Lower leg skin (tissue), 4 donors: ENCODE data around the gene ZBTB12. TPM values are rescaled to one million over a fixed set of nuclear protein-coding genes. Genes with fewer than 3 reads are reported as not detected.
A peak's percentile ranks its signal among the peaks of the same experiment; 100 is the strongest.
"Not testable (repeated sequence)": the region's sequence is repeated elsewhere in the genome, so short reads cannot be mapped to it uniquely, and the experiment has no call there.

Source experiments
- DNase-seq, 2 donors: peaks; one replicate each; pipeline ENCODE4 v3.0.0-alpha.2; 2019; ENCODE audit warnings: low spot score in 2 of 2
- H3K4me3 ChIP-seq: fragments of 200-600 bp; sonication (generic); 2 replicates; pipeline ENCODE4 v1.5.1; 2017; ENCODE audit warnings: mild to moderate bottlenecking, low read depth; ENCODE audit not compliant: poor library complexity, severe bottlenecking
- CTCF ChIP-seq, 3 donors: fragments of 450-650 bp; IDR thresholded peaks; one replicate each; pipeline ENCODE4 v1.5.1; 2016; ENCODE audit warnings: antibody characterized with exemption in 3 of 3, mild to moderate bottlenecking in 3 of 3, moderate library complexity in 2 of 3
- POLR2A ChIP-seq, 2 donors: fragments of 450-650 bp; IDR thresholded peaks; one replicate each; pipeline ENCODE4 v1.6.1; 2016 to 2017; ENCODE audit warnings: antibody characterized with exemption in 2 of 2, mild to moderate bottlenecking in 1 of 2, moderate library complexity in 1 of 2
- WGBS, 2 donors: methylation state at CpG; one replicate each; pipeline ENCODE4 v1.1.5; 2018; 5-methylcytosine and 5-hydroxymethylcytosine counted together
- intact Hi-C: fragments of 100-400 bp; cut with DNase I; formaldehyde crosslinking; loops from one replicate; pipeline ENCODE4 v1.15.0; 2023; ENCODE audit warnings: low total_unique reads
- total RNA-seq, 4 donors: library from RNA; depleted of rRNA; stranded (reverse); fragments of >200 nt; gene quantifications; one replicate each; pipeline ENCODE4 v1.1.0, GENCODE V29; 2016

ZBTB12 gene
- total RNA-seq, 4 donors from 2014 or later = 0.25 to 1.6 (median 0.77) TPM

- no peak overlapping the region for H3K4me3 ChIP-seq
- WGBS, 2 donors = 55 to 63% methylated on average over 4 of the region's 4 CpGs
- DNase-seq = no peak
- intact Hi-C loops = no loop called here
- no peak for TF ChIP-seq POLR2A (IDR thresholded peaks at IDR 0.05)
- no peak for TF ChIP-seq CTCF (IDR thresholded peaks at IDR 0.05)
Measured at GRCh38 chr6:31874084-31874670, 27.7 kb downstream of the ZBTB12 start.

DNA sequence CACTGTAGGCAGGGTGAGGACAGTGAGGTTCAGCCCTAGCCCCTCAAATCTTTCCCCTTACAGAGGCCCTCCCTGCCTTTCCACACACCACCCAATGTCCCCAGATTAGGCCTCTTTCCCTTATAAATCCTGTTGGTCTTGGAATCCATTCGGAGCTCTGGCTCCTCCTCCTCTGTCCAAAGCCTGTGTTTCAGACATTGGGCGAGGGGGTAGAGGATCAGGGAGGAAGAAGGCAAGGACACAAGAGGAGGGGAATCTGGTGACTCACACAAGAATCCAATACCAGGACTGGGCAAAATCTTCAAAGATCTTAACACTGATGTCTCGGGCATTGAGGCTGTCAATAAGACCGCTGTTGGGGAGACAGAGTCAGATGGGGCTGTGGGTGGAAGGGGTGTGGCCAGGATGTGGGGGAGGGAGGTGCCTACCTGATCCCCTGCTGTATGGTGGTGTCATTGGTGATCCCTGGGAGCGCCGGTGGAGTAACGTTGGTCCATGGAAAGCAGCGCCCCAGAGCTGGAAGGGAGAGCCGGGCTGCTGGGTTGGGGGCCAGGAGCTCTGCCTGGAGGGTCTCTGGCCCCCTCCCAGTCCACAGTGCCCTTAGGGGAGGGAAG is 30.7 kb downstream of the ZBTB12 start:
- no peak for DNase-seq
- intact Hi-C loops = no loop called here
- TF ChIP-seq POLR2A (IDR thresholded peaks at IDR 0.05) (no peak), CTCF (IDR thresholded peaks at IDR 0.05) (no peak)
- no peak overlapping the region for H3K4me3 ChIP-seq
- 60 to 77% methylated on average over 9 of the region's 9 CpGs for WGBS, 2 donors

DNA sequence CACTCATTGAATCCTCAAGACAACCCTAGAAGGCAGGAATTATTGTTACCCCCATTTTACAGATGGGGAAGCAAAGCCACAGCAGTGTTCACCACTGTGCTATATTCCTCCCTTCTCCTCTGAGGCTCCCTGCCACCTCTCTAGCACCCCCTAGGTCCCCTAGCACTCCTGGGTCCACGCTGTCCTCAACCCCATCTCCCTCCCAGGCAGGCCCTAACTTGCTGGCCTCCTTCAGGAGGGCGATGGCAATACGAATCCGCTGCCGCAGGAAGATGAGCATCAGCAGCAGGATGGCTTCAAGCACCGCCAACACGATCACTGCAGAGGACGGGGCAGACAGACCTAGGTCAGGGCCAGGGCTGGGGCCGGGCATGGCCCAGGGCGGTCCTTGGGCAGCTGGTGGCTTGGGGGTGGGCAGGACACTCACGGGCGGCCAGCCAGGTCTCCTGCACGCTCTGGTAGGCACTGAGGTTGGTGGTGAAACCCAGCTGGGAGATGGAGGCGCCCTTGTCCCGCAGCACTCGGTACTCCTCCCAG is 31.4 kb downstream of the ZBTB12 start:
- TF ChIP-seq POLR2A (IDR thresholded peaks at IDR 0.05) = no peak
- TF ChIP-seq CTCF (IDR thresholded peaks at IDR 0.05) = no peak
- WGBS, 2 donors = 68 to 78% methylated on average over 8 to 14 of the region's 16 CpGs
- H3K4me3 ChIP-seq = no peak overlapping the region
- intact Hi-C loops = no loop called here
- DNase-seq = no peak

GRCh38 chr6:31869343-31869742 is 32.5 kb downstream of the ZBTB12 start:
- DNase-seq = no peak
- no peak for TF ChIP-seq CTCF (IDR thresholded peaks at IDR 0.05)
- TF ChIP-seq POLR2A (IDR thresholded peaks at IDR 0.05) = no peak
- intact Hi-C loops = no loop called here
- 81 to 84% methylated on average over 8 of the region's 8 CpGs for WGBS, 2 donors
- H3K4me3 ChIP-seq = no peak overlapping the region

DNA sequence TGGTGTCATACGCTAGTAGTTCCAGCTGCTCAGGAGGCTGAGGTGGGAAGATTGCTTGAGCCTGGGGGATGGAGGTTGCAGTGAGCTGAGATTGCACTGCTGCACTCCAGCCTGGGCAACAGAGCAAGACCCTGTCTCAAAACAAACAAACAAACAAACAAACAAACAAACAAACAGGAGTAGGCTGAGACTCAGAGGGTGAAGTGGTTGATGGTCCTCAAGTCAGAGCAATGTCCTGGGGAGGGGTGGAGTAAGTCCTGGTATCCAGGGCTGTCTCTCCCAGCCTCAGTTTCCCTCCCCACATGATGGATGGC is 33.3 kb downstream of the ZBTB12 start:
- 78 to 79% methylated on average over 1 of the region's 1 CpG for WGBS, 2 donors
- DNase-seq, intact Hi-C loops, H3K4me3 ChIP-seq: not testable (repeated sequence)

DNA sequence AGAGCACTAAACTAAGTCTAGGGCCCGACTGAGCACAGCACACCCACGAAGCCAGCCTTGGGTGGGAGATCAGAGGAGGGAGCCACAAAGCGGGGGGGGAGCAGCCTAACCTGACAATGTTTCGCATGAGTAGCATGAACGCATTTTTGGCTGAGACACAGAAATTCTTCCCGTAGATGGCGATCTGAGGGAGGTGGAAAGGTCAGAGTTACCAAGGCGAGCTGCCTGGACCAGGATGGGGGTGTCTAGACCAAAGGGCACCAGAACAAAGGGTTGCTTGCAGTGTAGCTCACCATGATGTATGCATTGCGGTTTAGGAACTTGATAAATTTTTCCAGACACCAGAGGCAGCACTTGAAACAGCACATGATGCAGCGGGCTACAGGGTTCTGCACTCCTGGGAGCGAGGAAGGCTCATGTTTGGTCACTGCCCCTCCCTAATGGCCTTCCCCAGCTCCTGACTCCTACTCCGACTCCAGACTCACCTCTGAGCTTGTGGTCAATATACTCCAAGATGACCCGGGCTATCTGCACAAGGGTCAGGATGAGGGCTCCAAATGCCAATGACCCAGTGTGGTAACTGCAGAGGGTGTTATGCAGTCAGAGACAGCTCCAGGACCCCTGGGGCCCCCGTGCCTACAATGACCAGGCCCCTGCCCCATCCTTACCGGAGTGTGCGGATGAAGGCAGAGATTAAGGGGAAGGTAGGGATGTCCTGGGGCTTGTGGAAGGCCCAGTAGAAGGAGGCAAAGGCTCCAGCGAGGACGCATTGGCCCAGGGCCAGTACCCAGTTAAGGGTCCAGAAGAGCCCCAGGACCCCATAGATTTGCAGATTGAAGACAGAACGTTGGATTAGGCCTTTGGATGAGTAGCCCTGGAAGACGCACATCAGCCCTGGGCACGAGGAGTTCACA is 36.4 kb downstream of the ZBTB12 start:
- 85% methylated on average over 21 of the region's 21 CpGs for WGBS, 2 donors
- no peak for DNase-seq
- intact Hi-C loops = no loop called here
- TF ChIP-seq POLR2A (IDR thresholded peaks at IDR 0.05) = no peak
- TF ChIP-seq CTCF (IDR thresholded peaks at IDR 0.05) = peak in 1 of 3 donors; percentile 31
- no peak overlapping the region for H3K4me3 ChIP-seq
